GM12864 (cell line): ENCODE data around the gene NAP1L4.

Experiments
- DNase-seq: peaks from one replicate; pipeline ENCODE4 v3.0.0-alpha.2; 2011; ENCODE audit warnings: low read depth
- H3K4me3 ChIP-seq: 2 replicates; pipeline ENCODE4 v1.5.1; 2011; ENCODE audit warnings: mild to moderate bottlenecking, low read depth, low read length, control low read depth
- TF ChIP-seq, protein P1 (sequence below): IDR thresholded peaks from 2 replicates; pipeline ENCODE4 v1.5.1; 2011; ENCODE audit warnings: low read depth, mild to moderate bottlenecking, moderate library complexity, low read length, control low read depth, inconsistent platforms; ENCODE audit errors: missing control alignments

NAP1L4 gene

DNA sequence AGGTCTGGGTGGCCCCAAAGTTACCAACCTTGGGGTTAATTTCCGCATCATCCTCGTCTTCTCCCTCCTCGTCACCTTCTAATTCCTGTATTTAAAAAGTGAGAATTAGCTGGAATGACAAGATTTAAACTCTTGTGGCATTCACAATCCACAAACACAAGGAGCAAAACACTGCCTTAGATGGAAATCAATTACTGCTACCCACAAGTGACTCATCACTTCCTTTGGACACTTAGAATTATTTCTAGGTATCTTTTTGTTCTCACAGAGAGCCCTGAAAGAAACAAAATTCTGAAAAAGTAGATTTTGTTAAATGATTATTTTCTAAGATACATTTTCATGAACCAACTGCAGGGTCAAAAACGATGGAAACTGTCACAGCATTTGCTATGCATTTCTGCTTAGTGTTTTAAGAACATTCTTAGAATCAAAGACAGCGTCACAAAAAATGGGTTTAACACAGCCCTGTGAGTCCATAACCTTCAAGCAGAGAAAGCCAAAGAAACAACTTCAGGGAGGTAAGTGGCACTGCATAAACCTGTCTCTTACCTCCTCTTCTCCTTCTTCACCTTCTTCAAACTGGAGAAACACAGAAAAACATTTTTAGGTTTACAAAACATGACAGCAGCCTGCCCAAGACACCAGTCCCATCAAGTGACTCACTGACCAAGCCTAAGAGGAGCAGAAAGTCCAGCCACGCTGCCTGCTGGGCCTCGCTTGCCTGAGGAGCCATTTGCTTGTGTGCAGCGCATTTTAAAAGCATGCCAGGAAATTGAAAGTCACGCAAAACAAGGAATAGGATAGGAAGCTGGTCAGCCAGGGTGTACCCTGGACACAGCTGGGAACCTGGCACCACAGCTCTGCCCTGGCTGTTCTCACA is 40.7 kb downstream of the NAP1L4 start:
- DNase-seq, result no peak
- TF ChIP-seq, protein P1, sequence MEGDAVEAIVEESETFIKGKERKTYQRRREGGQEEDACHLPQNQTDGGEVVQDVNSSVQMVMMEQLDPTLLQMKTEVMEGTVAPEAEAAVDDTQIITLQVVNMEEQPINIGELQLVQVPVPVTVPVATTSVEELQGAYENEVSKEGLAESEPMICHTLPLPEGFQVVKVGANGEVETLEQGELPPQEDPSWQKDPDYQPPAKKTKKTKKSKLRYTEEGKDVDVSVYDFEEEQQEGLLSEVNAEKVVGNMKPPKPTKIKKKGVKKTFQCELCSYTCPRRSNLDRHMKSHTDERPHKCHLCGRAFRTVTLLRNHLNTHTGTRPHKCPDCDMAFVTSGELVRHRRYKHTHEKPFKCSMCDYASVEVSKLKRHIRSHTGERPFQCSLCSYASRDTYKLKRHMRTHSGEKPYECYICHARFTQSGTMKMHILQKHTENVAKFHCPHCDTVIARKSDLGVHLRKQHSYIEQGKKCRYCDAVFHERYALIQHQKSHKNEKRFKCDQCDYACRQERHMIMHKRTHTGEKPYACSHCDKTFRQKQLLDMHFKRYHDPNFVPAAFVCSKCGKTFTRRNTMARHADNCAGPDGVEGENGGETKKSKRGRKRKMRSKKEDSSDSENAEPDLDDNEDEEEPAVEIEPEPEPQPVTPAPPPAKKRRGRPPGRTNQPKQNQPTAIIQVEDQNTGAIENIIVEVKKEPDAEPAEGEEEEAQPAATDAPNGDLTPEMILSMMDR, result no peak
- no peak overlapping the region for H3K4me3 ChIP-seq

DNA sequence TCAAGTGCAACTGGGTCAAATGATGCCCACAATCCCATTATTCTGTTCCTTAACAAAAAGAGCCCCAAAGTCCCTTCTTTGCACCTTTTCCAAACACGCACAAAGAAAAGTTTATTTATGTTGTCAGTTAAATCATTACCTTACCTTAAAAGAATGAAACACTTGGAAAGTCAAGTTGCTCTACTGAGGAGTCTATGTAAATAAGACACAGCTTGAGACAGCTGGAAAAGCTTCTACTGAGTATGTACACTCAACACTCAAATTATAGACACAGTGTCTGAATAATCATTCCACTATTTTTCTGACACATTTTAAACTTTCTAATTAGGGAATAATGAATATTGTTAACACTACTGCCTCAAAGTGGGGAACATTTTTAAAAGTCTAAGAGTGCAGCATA is 41.3 kb downstream of the NAP1L4 start:
- no peak overlapping the region for H3K4me3 ChIP-seq
- TF ChIP-seq, protein P1, result no peak
- no peak for DNase-seq

DNA sequence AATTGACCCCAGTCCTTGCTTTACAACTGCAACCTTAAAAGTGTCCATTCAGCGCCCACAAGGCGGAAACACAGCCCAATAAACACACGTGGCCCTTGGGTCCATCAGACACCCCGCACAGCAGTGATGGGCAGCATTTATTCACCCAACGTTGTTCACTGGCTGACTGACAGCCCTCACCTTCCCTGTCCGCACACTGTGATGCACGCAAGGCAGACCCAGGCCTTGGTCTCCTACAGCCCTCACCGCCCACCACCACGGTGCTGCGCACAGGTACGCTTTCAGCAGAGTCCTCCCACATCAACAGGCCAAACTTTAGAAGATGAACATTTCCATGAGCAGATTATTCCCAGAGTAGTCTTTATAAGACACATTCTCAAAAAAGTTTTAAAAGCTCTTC is 42.2 kb downstream of the NAP1L4 start:
- TF ChIP-seq, protein P1, result no peak
- DNase-seq, result no peak
- H3K4me3 ChIP-seq, result no peak overlapping the region

DNA sequence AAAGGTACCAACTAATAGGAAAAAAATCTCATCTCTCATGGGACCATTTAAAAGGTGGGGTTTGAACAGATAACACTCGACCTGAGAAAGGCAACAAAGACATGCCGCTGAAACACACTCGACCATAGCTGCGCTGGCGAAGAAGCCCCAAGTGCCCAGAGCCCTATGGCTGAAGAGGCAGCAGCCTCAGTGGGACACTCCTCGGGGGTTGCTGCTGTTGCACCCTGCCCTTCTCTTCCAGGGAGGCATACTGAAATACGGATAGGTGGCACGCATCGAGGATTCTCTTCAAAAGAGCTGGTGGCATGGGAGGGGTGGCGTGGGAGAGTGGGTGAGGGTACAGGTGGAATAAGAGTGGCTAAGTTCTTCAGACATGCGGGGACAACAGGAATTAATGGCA is 44.4 kb downstream of the NAP1L4 start:
- TF ChIP-seq, protein P1, result no peak
- no peak for DNase-seq
- H3K4me3 ChIP-seq, result no peak overlapping the region

DNA sequence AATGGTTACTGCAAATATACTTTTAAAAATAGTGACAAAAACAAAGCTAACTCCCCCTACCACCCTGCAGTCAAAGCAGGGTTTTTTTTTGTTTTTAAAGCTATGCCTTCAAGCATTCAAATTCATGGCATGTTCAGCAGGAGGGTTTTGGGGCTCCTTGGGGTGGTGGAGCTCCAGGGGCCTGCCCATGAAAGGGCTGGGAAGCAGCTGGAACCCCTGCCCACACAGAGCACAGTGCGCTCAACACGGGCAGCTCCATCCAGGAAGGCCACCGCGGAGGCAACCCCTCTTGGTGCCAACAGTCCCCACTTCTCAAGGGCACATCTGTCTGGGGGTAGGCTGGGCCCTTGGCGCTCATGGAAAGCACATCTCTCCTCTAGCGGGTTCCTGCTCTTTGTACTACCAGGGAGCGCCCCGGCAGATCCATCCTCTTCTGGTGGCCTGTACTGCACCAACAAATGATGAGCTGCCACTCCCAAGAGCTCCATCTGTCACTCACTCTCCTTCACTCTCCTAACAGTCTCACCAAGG is 46.3 kb downstream of the NAP1L4 start:
- no peak for DNase-seq
- TF ChIP-seq, protein P1, result no peak
- H3K4me3 ChIP-seq, result no peak overlapping the region

DNA sequence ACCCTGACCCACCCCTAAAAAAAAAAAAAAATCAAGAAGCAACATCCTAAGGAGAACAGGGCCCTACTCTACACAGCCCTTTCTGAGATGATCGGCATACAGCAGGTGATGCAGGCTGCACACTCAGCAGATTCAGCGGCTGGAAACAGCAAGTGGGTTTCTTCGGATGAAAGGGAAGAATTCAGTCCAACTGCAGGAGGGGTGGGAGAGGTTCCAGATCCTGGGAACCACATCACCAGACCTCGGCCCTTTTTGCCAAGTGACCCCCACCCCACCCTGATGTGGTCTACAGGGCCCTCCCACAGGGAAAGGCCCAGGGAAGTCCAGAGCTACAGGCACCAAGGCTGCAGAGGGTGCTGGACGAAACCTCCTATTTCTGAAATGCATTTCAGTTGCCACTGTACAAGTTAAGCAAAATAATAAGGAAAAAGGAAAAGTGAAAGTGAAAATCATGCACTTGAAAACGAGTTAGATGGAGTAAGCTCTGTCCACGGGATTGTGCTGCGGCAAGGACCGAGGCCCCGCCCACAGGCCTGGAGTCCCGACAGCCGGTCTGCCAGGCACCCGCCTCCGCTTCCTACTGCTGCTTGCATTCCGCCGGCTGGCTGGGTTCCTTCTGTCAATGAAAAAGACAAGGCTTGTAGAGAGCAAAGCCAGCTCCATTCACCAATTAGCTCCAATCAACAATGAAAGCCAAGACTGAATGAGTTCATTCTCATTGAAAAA is 46.9 kb downstream of the NAP1L4 start:
- DNase-seq, result no peak
- H3K4me3 ChIP-seq, result no peak overlapping the region
- TF ChIP-seq, protein P1, result no peak
